Uterus (tissue), 2 donors: ENCODE measurements around the gene AP2M1.

ENCODE experiments used
- POLR2A ChIP-seq, 2 donors: fragments of 450-650 bp; IDR thresholded peaks; one replicate each; pipeline ENCODE4 v1.6.1; 2016; ENCODE audit warnings: antibody characterized with exemption in 2 of 2, mild to moderate bottlenecking in 1 of 2, moderate library complexity in 1 of 2
- TF ChIP-seq, protein P1 (sequence below), 4 experiments: fragments of 200-600 bp in 2 of 4; fragments of 450-650 bp in 2 of 4; sonication (generic) in 2 of 4; IDR thresholded peaks; one replicate each; pipeline ENCODE4 v1.5.1; 2016 to 2019; ENCODE audit warnings: antibody characterized with exemption in 4 of 4, mild to moderate bottlenecking in 2 of 4, moderate library complexity in 1 of 4

DNA sequence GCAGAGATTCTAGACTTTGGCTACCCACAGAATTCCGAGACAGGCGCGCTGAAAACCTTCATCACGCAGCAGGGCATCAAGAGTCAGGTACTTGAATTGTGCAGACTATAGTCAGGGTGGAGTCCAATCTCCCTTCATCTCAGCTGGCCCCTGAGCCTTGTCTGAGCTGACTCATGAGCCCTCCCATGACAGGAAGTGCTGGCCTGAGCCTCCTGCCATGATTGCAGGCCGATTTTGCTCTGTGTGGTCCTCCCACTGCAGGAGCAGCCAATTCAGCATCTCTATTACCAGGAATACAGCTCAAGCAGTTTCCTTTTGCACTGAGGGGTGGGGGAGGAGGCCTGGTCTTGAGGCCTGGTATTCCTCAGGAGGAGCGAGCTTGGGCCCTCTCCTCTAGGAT is 5.5 kb downstream of the AP2M1 start:
- TF ChIP-seq, protein P1, sequence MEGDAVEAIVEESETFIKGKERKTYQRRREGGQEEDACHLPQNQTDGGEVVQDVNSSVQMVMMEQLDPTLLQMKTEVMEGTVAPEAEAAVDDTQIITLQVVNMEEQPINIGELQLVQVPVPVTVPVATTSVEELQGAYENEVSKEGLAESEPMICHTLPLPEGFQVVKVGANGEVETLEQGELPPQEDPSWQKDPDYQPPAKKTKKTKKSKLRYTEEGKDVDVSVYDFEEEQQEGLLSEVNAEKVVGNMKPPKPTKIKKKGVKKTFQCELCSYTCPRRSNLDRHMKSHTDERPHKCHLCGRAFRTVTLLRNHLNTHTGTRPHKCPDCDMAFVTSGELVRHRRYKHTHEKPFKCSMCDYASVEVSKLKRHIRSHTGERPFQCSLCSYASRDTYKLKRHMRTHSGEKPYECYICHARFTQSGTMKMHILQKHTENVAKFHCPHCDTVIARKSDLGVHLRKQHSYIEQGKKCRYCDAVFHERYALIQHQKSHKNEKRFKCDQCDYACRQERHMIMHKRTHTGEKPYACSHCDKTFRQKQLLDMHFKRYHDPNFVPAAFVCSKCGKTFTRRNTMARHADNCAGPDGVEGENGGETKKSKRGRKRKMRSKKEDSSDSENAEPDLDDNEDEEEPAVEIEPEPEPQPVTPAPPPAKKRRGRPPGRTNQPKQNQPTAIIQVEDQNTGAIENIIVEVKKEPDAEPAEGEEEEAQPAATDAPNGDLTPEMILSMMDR (IDR thresholded peaks at IDR 0.05): no peak
- TF ChIP-seq POLR2A (IDR thresholded peaks at IDR 0.05): no peak
